Progenitor cell of endocrine pancreas (in vitro differentiated cells): Measurements from ENCODE around the gene MYO5C. TPM values are rescaled to one million over a fixed set of nuclear protein-coding genes. Genes with fewer than 3 reads are reported as not detected.

ENCODE experiments used
- DNase-seq: peaks from one replicate; pipeline ENCODE4 v3.0.0; 2021; ENCODE audit warnings: low spot score; ENCODE audit not compliant: unreplicated experiment
- H3K27ac Mint-ChIP-seq: 2 replicates; pipeline ENCODE4 v1.8.0; 2021; ENCODE audit warnings: mild to moderate bottlenecking, moderate library complexity, mixed read lengths
- H3K27me3 Mint-ChIP-seq: 2 replicates; pipeline ENCODE4 v1.8.0; 2021; ENCODE audit warnings: mixed read lengths
- H3K36me3 Mint-ChIP-seq: 2 replicates; pipeline ENCODE4 v1.8.0; 2022; ENCODE audit warnings: mixed read lengths; ENCODE audit not compliant: insufficient read depth
- H3K4me1 Mint-ChIP-seq: 2 replicates; pipeline ENCODE4 v1.8.0; 2021; ENCODE audit warnings: low read depth, mixed read lengths
- H3K4me3 Mint-ChIP-seq: 2 replicates; pipeline ENCODE4 v1.8.0; 2021; ENCODE audit warnings: low read depth, mild to moderate bottlenecking, moderate library complexity, mixed read lengths
- H3K9me3 Mint-ChIP-seq: 2 replicates; pipeline ENCODE4 v1.8.0; 2021; ENCODE audit warnings: low read depth, mixed read lengths
- CTCF ChIP-seq: fragments of 200-600 bp; sonication (generic); IDR thresholded peaks from one replicate; pipeline ENCODE4 v1.5.0; 2021; ENCODE audit warnings: antibody characterized with exemption, mild to moderate bottlenecking; ENCODE audit not compliant: unreplicated experiment
- total RNA-seq: library from RNA; stranded (reverse); gene quantifications from 2 replicates; pipeline ENCODE4 v1.2.1, GENCODE V29; 2021

Gene MYO5C
- total RNA-seq, 1 donor from 2014 or later, result 65.6 TPM

DNA sequence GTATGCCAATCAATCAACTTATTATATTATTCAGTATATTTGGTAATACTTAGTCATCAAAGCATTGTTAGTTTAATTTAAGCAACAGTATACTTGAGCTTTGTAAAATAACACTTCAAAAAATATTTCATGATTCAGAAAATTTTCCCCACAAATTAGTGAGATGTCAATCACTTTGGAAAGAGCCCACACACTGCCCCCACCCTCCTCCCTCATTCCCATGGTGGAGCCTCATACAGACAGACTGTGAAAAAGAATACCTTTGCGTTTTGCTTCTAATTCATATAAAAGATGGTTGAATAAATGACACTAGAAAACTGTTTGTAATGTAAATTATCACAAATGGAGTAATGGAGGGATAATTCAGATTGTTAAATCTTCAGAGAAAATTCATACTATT lies 43.3 kb upstream of the MYO5C start:
- no peaks in the 10 kb centered on the region for H3K9me3 Mint-ChIP-seq
- peaks cover 10% of the 10 kb centered on the region for H3K36me3 Mint-ChIP-seq
- no peaks in the 10 kb centered on the region for H3K27me3 Mint-ChIP-seq
- no peak for TF ChIP-seq CTCF
- H3K4me3 Mint-ChIP-seq, result no peak overlapping the region
- peaks cover 10% of the 10 kb centered on the region for H3K4me1 Mint-ChIP-seq
- no peak overlapping the region for H3K27ac Mint-ChIP-seq
- DNase-seq, result no peak

DNA sequence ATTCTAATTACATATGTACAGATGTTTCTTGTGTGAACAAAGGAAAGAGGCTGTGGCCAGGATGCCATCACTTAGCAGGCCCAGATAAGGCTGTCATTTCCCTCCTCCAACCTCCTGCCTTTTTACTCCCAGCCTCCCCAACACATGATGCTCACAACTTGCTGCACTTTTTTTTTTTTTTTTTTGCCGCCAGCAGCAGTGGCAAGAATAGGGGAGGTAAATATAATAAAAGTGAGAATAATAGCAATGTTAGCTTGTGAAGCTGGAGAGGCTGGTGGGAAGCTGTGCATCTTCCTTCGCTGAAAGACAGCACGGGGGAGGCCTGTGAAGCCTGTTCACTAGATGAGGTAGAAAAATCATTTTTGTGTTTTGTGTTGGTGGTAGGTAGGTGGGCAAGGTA lies 42.5 kb upstream of the MYO5C start:
- Mint-ChIP-seq H3K4me3 (no peak overlapping the region), H3K4me1 (peaks cover 10% of the 10 kb centered on the region), H3K27ac (no peak overlapping the region), H3K36me3 (peaks cover 10% of the 10 kb centered on the region), H3K9me3 (no peaks in the 10 kb centered on the region), H3K27me3 (no peaks in the 10 kb centered on the region)
- no peak for DNase-seq
- TF ChIP-seq CTCF, result no peak

DNA sequence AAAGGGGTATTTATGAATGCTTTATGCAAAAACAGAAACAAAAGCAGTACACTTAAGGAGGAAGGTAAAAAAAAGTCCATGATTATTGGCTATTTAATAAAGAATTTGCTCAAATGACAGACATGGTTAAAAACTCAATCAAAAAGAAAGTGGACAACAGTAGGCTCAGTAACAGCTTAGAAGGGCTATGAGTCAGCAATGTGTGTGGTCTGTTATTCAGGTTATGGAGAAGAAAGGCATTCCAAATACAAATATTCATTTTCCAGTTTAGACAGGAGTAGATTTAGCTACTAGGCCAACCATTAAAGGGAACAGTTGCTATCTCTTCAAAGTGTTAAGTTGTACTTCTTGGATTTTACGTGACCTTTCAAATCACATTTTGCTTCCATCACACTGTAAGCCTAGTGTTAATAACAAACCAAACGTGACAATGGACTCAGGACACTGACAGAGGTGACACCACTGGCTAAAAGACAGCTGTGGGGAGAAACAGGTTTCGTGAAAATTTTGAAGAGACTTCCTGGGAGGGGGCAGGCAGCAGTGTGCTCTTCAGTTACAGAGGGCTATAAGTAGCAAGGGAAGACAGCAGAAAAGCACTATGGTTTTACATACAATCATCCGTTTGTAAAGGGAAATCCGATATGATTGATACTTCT lies 41.7 kb upstream of the MYO5C start:
- no peak for TF ChIP-seq CTCF
- H3K9me3 Mint-ChIP-seq, result no peaks in the 10 kb centered on the region
- H3K4me3 Mint-ChIP-seq, result no peak overlapping the region
- H3K27me3 Mint-ChIP-seq, result no peaks in the 10 kb centered on the region
- peak overlapping the region; percentile 92 for H3K27ac Mint-ChIP-seq
- peaks cover 10% of the 10 kb centered on the region for H3K36me3 Mint-ChIP-seq
- DNase-seq, result no peak
- H3K4me1 Mint-ChIP-seq, result peaks cover 10% of the 10 kb centered on the region

DNA sequence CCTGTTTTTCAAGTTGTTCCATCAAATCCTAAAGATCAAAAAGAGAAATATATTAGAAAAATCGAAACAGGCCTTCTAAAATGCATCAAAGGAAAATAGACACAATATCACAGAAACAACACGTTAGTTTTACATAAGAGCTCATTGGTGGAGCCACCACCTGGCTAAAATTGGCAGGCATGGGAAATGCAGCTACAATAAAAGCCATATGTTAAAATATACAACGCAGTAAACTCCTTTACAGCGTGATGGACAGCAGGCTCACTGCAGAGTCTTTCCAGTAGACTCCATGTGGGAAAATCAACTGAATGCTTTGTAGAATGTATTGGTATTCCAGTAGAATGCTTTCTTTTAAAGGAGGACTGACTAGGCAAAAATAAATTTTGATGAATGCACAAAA lies 40.9 kb upstream of the MYO5C start:
- H3K4me3 Mint-ChIP-seq, result no peak overlapping the region
- no peaks in the 10 kb centered on the region for H3K27me3 Mint-ChIP-seq
- H3K36me3 Mint-ChIP-seq, result peaks cover 10% of the 10 kb centered on the region
- DNase-seq, result no peak
- no peaks in the 10 kb centered on the region for H3K9me3 Mint-ChIP-seq
- no peak overlapping the region for H3K27ac Mint-ChIP-seq
- TF ChIP-seq CTCF, result no peak
- peaks cover 10% of the 10 kb centered on the region for H3K4me1 Mint-ChIP-seq

- Mint-ChIP-seq H3K9me3 (no peaks in the 10 kb centered on the region), H3K4me1 (peaks cover 13% of the 10 kb centered on the region), H3K4me3 (no peak overlapping the region), H3K36me3 (peaks cover 7% of the 10 kb centered on the region), H3K27ac (no peak overlapping the region), H3K27me3 (no peaks in the 10 kb centered on the region)
- TF ChIP-seq CTCF, result no peak
- DNase-seq, result no peak
Measured at GRCh38 chr15:52334491-52335160, 39.0 kb upstream of the MYO5C start.
